ENCODE results near the gene WLS. TPM values are rescaled to one million over a fixed set of nuclear protein-coding genes. Genes with fewer than 3 reads are reported as not detected.
A peak's percentile ranks its signal among the peaks of the same experiment; 100 is the strongest.

The WLS gene
- total and polyA plus RNA-seq, 2 donors (not counting 1 experiment from before 2014, with no cell fraction given): 156 to 269 TPM

- H3K79me2 ChIP-seq (ENCODE audit: control insufficient read depth, insufficient read depth, low read length): no peaks in the 10 kb centered on the region
- peak; percentile 80 to 91 for DNase-seq (ENCODE audit: low read depth in 2 of 2)
- H3K36me3 ChIP-seq (ENCODE audit: control insufficient read depth, insufficient read depth, low read length): peaks cover 6% of the 10 kb centered on the region
- H3K4me2 ChIP-seq (ENCODE audit: extremely low read depth, insufficient read depth, low read length): no peak overlapping the region
- no peak overlapping the region for H3K4me3 ChIP-seq (replicated peaks in 1 of 4; ENCODE audit: control extremely low read depth in 1 of 4, insufficient read depth in 1 of 4, low read depth in 3 of 4, low read length in 4 of 4)
- H3K27me3 ChIP-seq (ENCODE audit: control insufficient read depth, insufficient read depth, low read length): no peaks in the 10 kb centered on the region
- H3K9me3 ChIP-seq (ENCODE audit: control insufficient read depth, insufficient read depth, low read depth, low read length): no peaks in the 10 kb centered on the region
- no peak overlapping the region for H2AFZ ChIP-seq (ENCODE audit: low read length)
- H4K20me1 ChIP-seq (ENCODE audit: control insufficient read depth, extremely low read depth, insufficient read depth, low read length): no peaks in the 10 kb centered on the region
- peaks cover 12% of the 10 kb centered on the region for H3K4me1 ChIP-seq (ENCODE audit: control insufficient read depth, extremely low read depth, insufficient read depth, low read length)
- TF ChIP-seq EZH2 (IDR thresholded peaks at IDR 0.05; ENCODE audit: low read length, missing control alignments) (no peak), CTCF (conservative IDR thresholded peaks at IDR 0.05 in 1 of 2, IDR thresholded peaks at IDR 0.05 in 1 of 2; ENCODE audit: low read depth in 1 of 2, low read length in 2 of 2) (peak; percentile 75 to 79)
- H3K27ac ChIP-seq (ENCODE audit: insufficient read depth, low read length): no peak overlapping the region
- no peak overlapping the region for H3K9ac ChIP-seq (ENCODE audit: insufficient read depth, low read length)
Observed at GRCh38 chr1:68120136-68120791, 112.1 kb downstream of the WLS start.

GRCh38 chr1:68119445-68119844 is 112.9 kb downstream of the WLS start:
- Histone ChIP-seq H4K20me1 (ENCODE audit: control insufficient read depth, extremely low read depth, insufficient read depth, low read length) (no peaks in the 10 kb centered on the region), H3K9ac (ENCODE audit: insufficient read depth, low read length) (no peak overlapping the region), H3K4me3 (replicated peaks in 1 of 4; ENCODE audit: control extremely low read depth in 1 of 4, insufficient read depth in 1 of 4, low read depth in 3 of 4, low read length in 4 of 4) (no peak overlapping the region), H3K79me2 (ENCODE audit: control insufficient read depth, insufficient read depth, low read length) (no peaks in the 10 kb centered on the region), H3K4me2 (ENCODE audit: extremely low read depth, insufficient read depth, low read length) (no peak overlapping the region), H3K27me3 (ENCODE audit: control insufficient read depth, insufficient read depth, low read length) (no peaks in the 10 kb centered on the region), H3K9me3 (ENCODE audit: control insufficient read depth, insufficient read depth, low read depth, low read length) (no peaks in the 10 kb centered on the region), H3K27ac (ENCODE audit: insufficient read depth, low read length) (no peak overlapping the region), H2AFZ (ENCODE audit: low read length) (no peak overlapping the region), H3K36me3 (ENCODE audit: control insufficient read depth, insufficient read depth, low read length) (peaks cover 5% of the 10 kb centered on the region), H3K4me1 (ENCODE audit: control insufficient read depth, extremely low read depth, insufficient read depth, low read length) (peaks cover 12% of the 10 kb centered on the region)
- no peak for DNase-seq (ENCODE audit: low read depth in 2 of 2)
- no peak for TF ChIP-seq EZH2 (IDR thresholded peaks at IDR 0.05; ENCODE audit: low read length, missing control alignments)
- TF ChIP-seq CTCF (conservative IDR thresholded peaks at IDR 0.05 in 1 of 2, IDR thresholded peaks at IDR 0.05 in 1 of 2; ENCODE audit: low read depth in 1 of 2, low read length in 2 of 2): no peak

GRCh38 chr1:68117416-68117815 is 114.9 kb downstream of the WLS start:
- H2AFZ ChIP-seq (ENCODE audit: low read length): no peak overlapping the region
- no peaks in the 10 kb centered on the region for H3K36me3 ChIP-seq (ENCODE audit: control insufficient read depth, insufficient read depth, low read length)
- H3K9me3 ChIP-seq (ENCODE audit: control insufficient read depth, insufficient read depth, low read depth, low read length): no peaks in the 10 kb centered on the region
- TF ChIP-seq EZH2 (IDR thresholded peaks at IDR 0.05; ENCODE audit: low read length, missing control alignments): no peak
- TF ChIP-seq CTCF (conservative IDR thresholded peaks at IDR 0.05 in 1 of 2, IDR thresholded peaks at IDR 0.05 in 1 of 2; ENCODE audit: low read depth in 1 of 2, low read length in 2 of 2): no peak
- DNase-seq (ENCODE audit: low read depth in 2 of 2): no peak
- no peak overlapping the region for H3K4me3 ChIP-seq (replicated peaks in 1 of 4; ENCODE audit: control extremely low read depth in 1 of 4, insufficient read depth in 1 of 4, low read depth in 3 of 4, low read length in 4 of 4)
- peaks cover 18% of the 10 kb centered on the region for H3K4me1 ChIP-seq (ENCODE audit: control insufficient read depth, extremely low read depth, insufficient read depth, low read length)
- no peak overlapping the region for H3K9ac ChIP-seq (ENCODE audit: insufficient read depth, low read length)
- no peak overlapping the region for H3K4me2 ChIP-seq (ENCODE audit: extremely low read depth, insufficient read depth, low read length)
- H3K27ac ChIP-seq (ENCODE audit: insufficient read depth, low read length): no peak overlapping the region
- H4K20me1 ChIP-seq (ENCODE audit: control insufficient read depth, extremely low read depth, insufficient read depth, low read length): no peaks in the 10 kb centered on the region
- no peaks in the 10 kb centered on the region for H3K79me2 ChIP-seq (ENCODE audit: control insufficient read depth, insufficient read depth, low read length)
- no peaks in the 10 kb centered on the region for H3K27me3 ChIP-seq (ENCODE audit: control insufficient read depth, insufficient read depth, low read length)

Measured in fibroblast of lung (primary cell).